SKM-1 treated with dmso at 0.1 percent for 144 hours (cell line): Measurements from ENCODE around the gene ANKRD42.
"Not testable (repeated sequence)": the region's sequence is repeated elsewhere in the genome, so short reads cannot be mapped to it uniquely, and the experiment has no call there.

Source experiments
- DNase-seq: peaks from one replicate; lab custom pipeline; 2025; ENCODE audit not compliant: unreplicated experiment; lab: John Stamatoyannopoulos, UW

The ANKRD42 gene

GRCh38 chr11:83238111-83238510, 44.6 kb downstream of the ANKRD42 start:
- DNase-seq, result no peak

- peak; percentile 45 for DNase-seq
These were observed 47.9 kb downstream of the ANKRD42 start for GRCh38 chr11:83241291-83241946.

GRCh38 chr11:83249445-83249844, 55.9 kb downstream of the ANKRD42 start:
- no peak for DNase-seq

- DNase-seq, result peak; percentile 11
These were observed 56.6 kb downstream of the ANKRD42 start for GRCh38 chr11:83249972-83250593.

- no peak for DNase-seq
These were observed 58.8 kb downstream of the ANKRD42 start for GRCh38 chr11:83252266-83252665.

GRCh38 chr11:83252941-83253340, 59.4 kb downstream of the ANKRD42 start:
- DNase-seq, result no peak

GRCh38 chr11:83255366-83255765, 61.9 kb downstream of the ANKRD42 start:
- no peak for DNase-seq

GRCh38 chr11:83256602-83257340, 63.3 kb downstream of the ANKRD42 start:
- no peak for DNase-seq

- no peak for DNase-seq
These were observed 64.3 kb downstream of the ANKRD42 start for GRCh38 chr11:83257761-83258168.

- DNase-seq, result no peak
These were observed 66.0 kb downstream of the ANKRD42 start for GRCh38 chr11:83259559-83259958.

- no peak for DNase-seq
These were observed 71.8 kb downstream of the ANKRD42 start for GRCh38 chr11:83265331-83265730.

- not testable (repeated sequence) for DNase-seq
These were observed 75.6 kb downstream of the ANKRD42 start for GRCh38 chr11:83269080-83269479.

- not testable (repeated sequence) for DNase-seq
These were observed 78.2 kb downstream of the ANKRD42 start for GRCh38 chr11:83271734-83272133.

- no peak for DNase-seq
These were observed 79.1 kb downstream of the ANKRD42 start for GRCh38 chr11:83272627-83273026.

GRCh38 chr11:83275888-83276641, 82.6 kb downstream of the ANKRD42 start:
- DNase-seq, result no peak

- no peak for DNase-seq
These were observed 84.8 kb downstream of the ANKRD42 start for GRCh38 chr11:83278351-83278750.

GRCh38 chr11:83280256-83280655, 86.7 kb downstream of the ANKRD42 start:
- DNase-seq, result no peak

GRCh38 chr11:83282084-83282716, 88.7 kb downstream of the ANKRD42 start:
- DNase-seq, result no peak

GRCh38 chr11:83284501-83285150, 91.1 kb downstream of the ANKRD42 start:
- no peak for DNase-seq

GRCh38 chr11:83285151-83285770, 91.7 kb downstream of the ANKRD42 start:
- peak; percentile 76 for DNase-seq
